GM23338 (cell line): ENCODE data around the gene APOBEC4. TPM values are rescaled to one million over a fixed set of nuclear protein-coding genes. Genes with fewer than 3 reads are reported as not detected.

Experiments
- ATAC-seq: fragments of 200-7000 bp; cut with Tn5 transposase; 3 replicates; pipeline ENCODE4 v1.9.1; 2020
- DNase-seq: peaks from one replicate; pipeline ENCODE4 v3.0.0-alpha.2; 2015; ENCODE audit warnings: low spot score
- H2AFZ ChIP-seq: fragments of 200-600 bp; sonication (generic); 2 replicates; pipeline ENCODE4 v1.8.0; 2016; ENCODE audit warnings: antibody characterized with exemption, mild to moderate bottlenecking, moderate library complexity
- H3F3A ChIP-seq: fragments of 200-600 bp; sonication (generic); replicated peaks from 2 replicates; pipeline ENCODE4 v1.8.0; 2017; ENCODE audit warnings: antibody characterized with exemption, mixed run types, low read depth
- H3K27ac ChIP-seq: fragments of 200-600 bp; sonication (generic); 2 replicates; pipeline ENCODE4 v1.6.1; 2016; ENCODE audit warnings: low read depth
- H3K27me3 ChIP-seq: fragments of 200-600 bp; sonication (generic); 2 replicates; pipeline ENCODE4 v1.8.0; 2016; ENCODE audit warnings: mild to moderate bottlenecking, mixed run types, moderate library complexity; ENCODE audit not compliant: insufficient read depth
- H3K36me3 ChIP-seq: fragments of 200-600 bp; sonication (generic); 2 replicates; pipeline ENCODE4 v1.8.0; 2016; ENCODE audit warnings: mild to moderate bottlenecking; ENCODE audit not compliant: insufficient read depth
- H3K4me1 ChIP-seq: fragments of 200-600 bp; sonication (generic); 2 replicates; pipeline ENCODE4 v1.8.0; 2016; ENCODE audit warnings: mild to moderate bottlenecking, moderate library complexity; ENCODE audit not compliant: insufficient read depth
- H3K4me2 ChIP-seq: fragments of 200-600 bp; sonication (generic); 2 replicates; pipeline ENCODE4 v1.7.1; 2017; ENCODE audit warnings: mixed run types
- H3K4me3 ChIP-seq: fragments of 200-600 bp; sonication (generic); 2 replicates; pipeline ENCODE4 v1.6.1; 2016; ENCODE audit warnings: mixed run types
- H3K79me2 ChIP-seq: fragments of 200-600 bp; sonication (generic); replicated peaks from 2 replicates; pipeline ENCODE4 v1.8.0; 2017; ENCODE audit warnings: mild to moderate bottlenecking; ENCODE audit not compliant: insufficient read depth
- H3K9me2 ChIP-seq: fragments of 200-600 bp; sonication (generic); 2 replicates; pipeline ENCODE4 v1.8.0; 2017; ENCODE audit not compliant: insufficient read depth
- H4K20me1 ChIP-seq: fragments of 200-600 bp; sonication (generic); replicated peaks from 2 replicates; pipeline ENCODE4 v1.8.0; 2017; ENCODE audit warnings: mild to moderate bottlenecking; ENCODE audit not compliant: insufficient read depth
- H3K27ac Mint-ChIP-seq: 2 replicates; pipeline ENCODE4 v1.8.0; 2020; ENCODE audit warnings: inconsistent platforms, mild to moderate bottlenecking, moderate library complexity, mixed read lengths
- H3K27me3 Mint-ChIP-seq: 3 replicates; pipeline ENCODE4 v1.8.0; 2022; ENCODE audit warnings: low read depth, mild to moderate bottlenecking, moderate library complexity, mixed read lengths, inconsistent platforms; ENCODE audit not compliant: insufficient read depth, poor library complexity
- H3K36me3 Mint-ChIP-seq: 3 replicates; pipeline ENCODE4 v1.8.0; 2021; ENCODE audit warnings: low read depth, mild to moderate bottlenecking, inconsistent platforms, moderate library complexity, mixed read lengths
- H3K4me1 Mint-ChIP-seq: 3 replicates; pipeline ENCODE4 v1.8.0; 2020; ENCODE audit warnings: mild to moderate bottlenecking, inconsistent platforms, mixed read lengths
- H3K4me3 Mint-ChIP-seq: 3 replicates; pipeline ENCODE4 v1.8.0; 2021; ENCODE audit warnings: moderate library complexity, mild to moderate bottlenecking, inconsistent platforms, mixed read lengths
- H3K9me3 Mint-ChIP-seq: 3 replicates; pipeline ENCODE4 v1.8.0; 2020; ENCODE audit warnings: moderate library complexity, mild to moderate bottlenecking, inconsistent platforms, mixed read lengths
- CREB1 ChIP-seq: fragments of 250-450 bp; sonication (Bioruptor Pico); IDR thresholded peaks from 2 replicates; pipeline ENCODE4 v1.5.0; 2020; ENCODE audit warnings: low read depth, mild to moderate bottlenecking, moderate library complexity
- ETS1 ChIP-seq: IDR thresholded peaks from 2 replicates; pipeline ENCODE4 v1.6.1; 2016; ENCODE audit warnings: antibody characterized with exemption
- EZH2 ChIP-seq: fragments of 200-600 bp; sonication (generic); IDR thresholded peaks from one replicate; pipeline ENCODE4 v1.8.0; 2017; ENCODE audit warnings: antibody characterized with exemption, mild to moderate bottlenecking, low read depth; ENCODE audit not compliant: unreplicated experiment
- EZH2phosphoT487 ChIP-seq: fragments of 200-600 bp; sonication (generic); IDR thresholded peaks from one replicate; pipeline ENCODE4 v1.8.1; 2018; ENCODE audit warnings: antibody characterized with exemption; ENCODE audit not compliant: unreplicated experiment
- NANOG ChIP-seq: IDR thresholded peaks from 2 replicates; pipeline ENCODE4 v1.6.1; 2016; ENCODE audit warnings: antibody characterized with exemption, borderline replicate concordance
- POLR2AphosphoS5 ChIP-seq: IDR thresholded peaks from 2 replicates; pipeline ENCODE4 v1.6.1; 2016; ENCODE audit warnings: antibody characterized with exemption, low read depth
- REST ChIP-seq: IDR thresholded peaks from one replicate; pipeline ENCODE4 v1.6.1; 2018; ENCODE audit warnings: antibody characterized with exemption; ENCODE audit not compliant: unreplicated experiment
- STAT1 ChIP-seq: IDR thresholded peaks from one replicate; pipeline ENCODE4 v1.6.1; 2016; ENCODE audit warnings: antibody characterized with exemption; ENCODE audit not compliant: unreplicated experiment
- ZNF462 ChIP-seq: fragments of 250-450 bp; sonication (Bioruptor Pico); IDR thresholded peaks from 2 replicates; pipeline ENCODE4 v1.5.0; 2020; ENCODE audit warnings: mild to moderate bottlenecking, moderate library complexity
- polyA plus RNA-seq: library from polyadenylated mRNA; unstranded; fragments of >200 nt; fragmentation: Nextera tagmentation; extraction: Ambion mirVana; gene quantifications from 2 replicates; pipeline ENCODE4 v1.2.1, GENCODE V29; 2016
- total RNA-seq: library from RNA; depleted of rRNA; stranded (reverse); fragments of >200 nt; shearing (Covaris generic); gene quantifications from 2 replicates; pipeline ENCODE4 v1.2.3, GENCODE V29; 2014

APOBEC4 gene
- total and polyA plus RNA-seq, 2 experiments from 2014 or later = 0.10 TPM; not detected in 1

GRCh38 chr1:183630748-183631147 is 22.4 kb downstream of the APOBEC4 start:
- Histone ChIP-seq H3K9me2 (no peaks in the 10 kb centered on the region), H2AFZ (no peak overlapping the region), H3K79me2 (peaks cover 26% of the 10 kb centered on the region), H3K4me3 (no peak overlapping the region), H3K36me3 (peaks cover 24% of the 10 kb centered on the region; the same call in 1 of the 2 replicates), H3F3A (no peaks in the 10 kb centered on the region), H3K4me2 (no peak overlapping the region), H3K4me1 (peaks cover 18% of the 10 kb centered on the region), H4K20me1 (no peaks in the 10 kb centered on the region), H3K27ac (no peak overlapping the region), H3K27me3 (no peaks in the 10 kb centered on the region)
- Mint-ChIP-seq H3K4me1 (peaks cover 29% of the 10 kb centered on the region), H3K4me3 (no peak overlapping the region), H3K27ac (no peak overlapping the region; the same call in 1 of the 2 replicates), H3K36me3 (peaks cover 28% of the 10 kb centered on the region), H3K27me3 (no peaks in the 10 kb centered on the region), H3K9me3 (no peaks in the 10 kb centered on the region)
- TF ChIP-seq REST (no peak), NANOG (no peak), CREB1 (CRISPR knock-in tag) (no peak), STAT1 (no peak), ETS1 (no peak), POLR2AphosphoS5 (no peak), EZH2 (no peak), EZH2phosphoT487 (no peak)
- ATAC-seq (no peak), DNase-seq (no peak)

- H3K27ac Mint-ChIP-seq = no peak overlapping the region
- H3K36me3 Mint-ChIP-seq = peaks cover 28% of the 10 kb centered on the region
- H3K9me2 ChIP-seq = no peaks in the 10 kb centered on the region
- no peaks in the 10 kb centered on the region for H3K9me3 Mint-ChIP-seq
- no peaks in the 10 kb centered on the region for H3K27me3 Mint-ChIP-seq
- no peak overlapping the region for H3K4me2 ChIP-seq
- no peak overlapping the region for H3K4me3 ChIP-seq
- no peaks in the 10 kb centered on the region for H3K27me3 ChIP-seq
- peaks cover 12% of the 10 kb centered on the region for H3K79me2 ChIP-seq
- no peaks in the 10 kb centered on the region for H3F3A ChIP-seq
- ATAC-seq (no peak), DNase-seq (no peak)
- H2AFZ ChIP-seq = no peak overlapping the region
- peaks cover 24% of the 10 kb centered on the region; the same call in 1 of the 2 replicates for H3K36me3 ChIP-seq
- H3K4me1 ChIP-seq = peaks cover 13% of the 10 kb centered on the region
- no peak overlapping the region for H3K4me3 Mint-ChIP-seq
- H4K20me1 ChIP-seq = no peaks in the 10 kb centered on the region
- H3K27ac ChIP-seq = no peak overlapping the region
- peaks cover 21% of the 10 kb centered on the region for H3K4me1 Mint-ChIP-seq
- TF ChIP-seq ETS1 (no peak), ZNF462 (CRISPR knock-in tag) (no peak)
Observed at GRCh38 chr1:183628537-183628936, 24.6 kb downstream of the APOBEC4 start.
